ENCODE data around the gene NBL1.

DNA sequence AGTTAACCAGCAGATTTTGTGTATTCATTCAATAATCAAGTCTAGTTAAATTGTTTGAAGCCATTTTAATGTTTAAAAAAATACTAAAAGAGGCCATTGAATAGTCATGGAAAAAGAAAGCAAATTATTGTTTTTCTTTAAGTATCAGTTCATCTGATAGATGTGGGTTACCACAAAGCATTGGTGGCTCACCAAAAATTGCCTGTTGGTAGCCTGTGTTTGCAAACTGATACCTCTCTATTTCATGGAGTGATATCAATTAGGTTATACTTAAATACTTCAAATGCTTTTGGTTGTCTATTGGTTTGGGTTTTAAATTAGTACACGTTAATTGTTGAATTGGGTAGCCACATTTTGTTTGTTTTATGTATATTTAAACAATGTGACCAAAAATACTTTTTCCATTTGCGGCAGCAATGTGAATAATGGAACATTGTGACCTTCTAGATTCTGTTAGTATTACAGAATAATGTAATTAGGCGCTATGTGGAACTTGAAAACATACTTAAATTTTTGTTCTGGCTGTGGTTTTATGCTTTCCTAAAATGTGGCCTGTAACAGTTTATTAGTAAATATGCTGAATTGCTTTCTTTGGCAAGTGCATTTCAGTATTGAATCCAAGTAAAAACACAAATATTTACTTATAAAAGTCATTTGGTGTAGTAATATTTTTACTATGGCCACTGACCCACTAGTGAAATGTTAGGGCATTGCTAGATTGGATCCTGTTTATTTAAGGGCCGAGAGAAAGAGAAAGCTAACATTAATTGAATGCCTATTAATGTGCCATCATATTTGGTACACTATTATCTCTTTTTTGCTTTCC, 37.1 kb upstream of the NBL1 start:
- TF ChIP-seq, protein P1, sequence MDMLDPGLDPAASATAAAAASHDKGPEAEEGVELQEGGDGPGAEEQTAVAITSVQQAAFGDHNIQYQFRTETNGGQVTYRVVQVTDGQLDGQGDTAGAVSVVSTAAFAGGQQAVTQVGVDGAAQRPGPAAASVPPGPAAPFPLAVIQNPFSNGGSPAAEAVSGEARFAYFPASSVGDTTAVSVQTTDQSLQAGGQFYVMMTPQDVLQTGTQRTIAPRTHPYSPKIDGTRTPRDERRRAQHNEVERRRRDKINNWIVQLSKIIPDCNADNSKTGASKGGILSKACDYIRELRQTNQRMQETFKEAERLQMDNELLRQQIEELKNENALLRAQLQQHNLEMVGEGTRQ (CRISPR knock-in tag; IDR thresholded peaks at IDR 0.05) = no peak
- TF ChIP-seq HNRNPH1 (optimal IDR thresholded peaks at IDR 0.05; ENCODE audit: low read depth, low read length) (no peak), NBN (IDR thresholded peaks at IDR 0.05; ENCODE audit: low read depth) (no peak), GABPA (tag; conservative IDR thresholded peaks at IDR 0.05; ENCODE audit: low read depth) (no peak), SIN3A (IDR thresholded peaks at IDR 0.05; ENCODE audit: borderline replicate concordance in 2 of 2, control insufficient read depth in 1 of 2, low read depth in 2 of 2, low read length in 2 of 2) (no peak), ZBTB8A (IDR thresholded peaks at IDR 0.05; ENCODE audit: partially characterized antibody) (no peak)
- TF ChIP-seq, protein P2, sequence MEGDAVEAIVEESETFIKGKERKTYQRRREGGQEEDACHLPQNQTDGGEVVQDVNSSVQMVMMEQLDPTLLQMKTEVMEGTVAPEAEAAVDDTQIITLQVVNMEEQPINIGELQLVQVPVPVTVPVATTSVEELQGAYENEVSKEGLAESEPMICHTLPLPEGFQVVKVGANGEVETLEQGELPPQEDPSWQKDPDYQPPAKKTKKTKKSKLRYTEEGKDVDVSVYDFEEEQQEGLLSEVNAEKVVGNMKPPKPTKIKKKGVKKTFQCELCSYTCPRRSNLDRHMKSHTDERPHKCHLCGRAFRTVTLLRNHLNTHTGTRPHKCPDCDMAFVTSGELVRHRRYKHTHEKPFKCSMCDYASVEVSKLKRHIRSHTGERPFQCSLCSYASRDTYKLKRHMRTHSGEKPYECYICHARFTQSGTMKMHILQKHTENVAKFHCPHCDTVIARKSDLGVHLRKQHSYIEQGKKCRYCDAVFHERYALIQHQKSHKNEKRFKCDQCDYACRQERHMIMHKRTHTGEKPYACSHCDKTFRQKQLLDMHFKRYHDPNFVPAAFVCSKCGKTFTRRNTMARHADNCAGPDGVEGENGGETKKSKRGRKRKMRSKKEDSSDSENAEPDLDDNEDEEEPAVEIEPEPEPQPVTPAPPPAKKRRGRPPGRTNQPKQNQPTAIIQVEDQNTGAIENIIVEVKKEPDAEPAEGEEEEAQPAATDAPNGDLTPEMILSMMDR (IDR thresholded peaks at IDR 0.05 in 2 of 3, conservative IDR thresholded peaks at IDR 0.05 in 1 of 3; ENCODE audit: insufficient read depth in 2 of 3, low read depth in 1 of 3, low read length in 3 of 3) = no peak
- TF ChIP-seq, protein P3, sequence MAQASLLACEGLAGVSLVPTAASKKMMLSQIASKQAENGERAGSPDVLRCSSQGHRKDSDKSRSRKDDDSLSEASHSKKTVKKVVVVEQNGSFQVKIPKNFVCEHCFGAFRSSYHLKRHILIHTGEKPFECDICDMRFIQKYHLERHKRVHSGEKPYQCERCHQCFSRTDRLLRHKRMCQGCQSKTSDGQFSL (CRISPR knock-in tag; IDR thresholded peaks at IDR 0.05) = no peak
- TF ChIP-seq, protein P3 (tag; IDR thresholded peaks at IDR 0.05) = no peak
- TF ChIP-seq, protein P4, sequence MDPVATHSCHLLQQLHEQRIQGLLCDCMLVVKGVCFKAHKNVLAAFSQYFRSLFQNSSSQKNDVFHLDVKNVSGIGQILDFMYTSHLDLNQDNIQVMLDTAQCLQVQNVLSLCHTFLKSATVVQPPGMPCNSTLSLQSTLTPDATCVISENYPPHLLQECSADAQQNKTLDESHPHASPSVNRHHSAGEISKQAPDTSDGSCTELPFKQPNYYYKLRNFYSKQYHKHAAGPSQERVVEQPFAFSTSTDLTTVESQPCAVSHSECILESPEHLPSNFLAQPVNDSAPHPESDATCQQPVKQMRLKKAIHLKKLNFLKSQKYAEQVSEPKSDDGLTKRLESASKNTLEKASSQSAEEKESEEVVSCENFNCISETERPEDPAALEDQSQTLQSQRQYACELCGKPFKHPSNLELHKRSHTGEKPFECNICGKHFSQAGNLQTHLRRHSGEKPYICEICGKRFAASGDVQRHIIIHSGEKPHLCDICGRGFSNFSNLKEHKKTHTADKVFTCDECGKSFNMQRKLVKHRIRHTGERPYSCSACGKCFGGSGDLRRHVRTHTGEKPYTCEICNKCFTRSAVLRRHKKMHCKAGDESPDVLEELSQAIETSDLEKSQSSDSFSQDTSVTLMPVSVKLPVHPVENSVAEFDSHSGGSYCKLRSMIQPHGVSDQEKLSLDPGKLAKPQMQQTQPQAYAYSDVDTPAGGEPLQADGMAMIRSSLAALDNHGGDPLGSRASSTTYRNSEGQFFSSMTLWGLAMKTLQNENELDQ (CRISPR knock-in tag; IDR thresholded peaks at IDR 0.05; ENCODE audit: borderline replicate concordance) = no peak
- TF ChIP-seq, protein P5, sequence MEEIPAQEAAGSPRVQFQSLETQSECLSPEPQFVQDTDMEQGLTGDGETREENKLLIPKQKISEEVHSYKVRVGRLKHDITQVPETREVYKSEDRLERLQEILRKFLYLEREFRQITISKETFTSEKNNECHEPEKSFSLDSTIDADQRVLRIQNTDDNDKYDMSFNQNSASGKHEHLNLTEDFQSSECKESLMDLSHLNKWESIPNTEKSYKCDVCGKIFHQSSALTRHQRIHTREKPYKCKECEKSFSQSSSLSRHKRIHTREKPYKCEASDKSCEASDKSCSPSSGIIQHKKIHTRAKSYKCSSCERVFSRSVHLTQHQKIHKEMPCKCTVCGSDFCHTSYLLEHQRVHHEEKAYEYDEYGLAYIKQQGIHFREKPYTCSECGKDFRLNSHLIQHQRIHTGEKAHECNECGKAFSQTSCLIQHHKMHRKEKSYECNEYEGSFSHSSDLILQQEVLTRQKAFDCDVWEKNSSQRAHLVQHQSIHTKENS (CRISPR knock-in tag; IDR thresholded peaks at IDR 0.05) = no peak
